IPS-NIHi7 (cell line): Measurements from ENCODE around the gene BCAR3.

ENCODE experiments used
- DNase-seq: peaks from one replicate; pipeline ENCODE4 v3.0.0; 2012; ENCODE audit warnings: mixed read lengths; ENCODE audit errors: extremely low spot score

The BCAR3 gene

DNA sequence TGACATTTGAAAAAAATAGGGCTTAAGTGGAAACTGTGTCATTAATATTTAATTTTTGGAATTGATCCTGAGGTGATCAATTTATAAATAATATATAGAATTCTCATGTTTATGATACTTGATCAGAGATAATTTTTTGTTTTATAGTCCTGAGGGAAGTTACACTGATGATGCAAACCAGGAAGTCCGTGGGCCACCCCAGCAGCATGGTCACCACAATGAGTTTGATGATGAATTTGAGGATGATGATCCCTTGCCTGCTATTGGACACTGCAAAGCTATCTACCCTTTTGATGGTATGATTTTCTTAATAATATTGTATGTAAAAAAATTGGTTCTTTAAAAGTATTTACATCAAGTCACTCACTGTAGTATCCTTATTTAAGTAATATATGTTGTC lies 132.5 kb downstream of the BCAR3 start:
- no peak for DNase-seq

DNA sequence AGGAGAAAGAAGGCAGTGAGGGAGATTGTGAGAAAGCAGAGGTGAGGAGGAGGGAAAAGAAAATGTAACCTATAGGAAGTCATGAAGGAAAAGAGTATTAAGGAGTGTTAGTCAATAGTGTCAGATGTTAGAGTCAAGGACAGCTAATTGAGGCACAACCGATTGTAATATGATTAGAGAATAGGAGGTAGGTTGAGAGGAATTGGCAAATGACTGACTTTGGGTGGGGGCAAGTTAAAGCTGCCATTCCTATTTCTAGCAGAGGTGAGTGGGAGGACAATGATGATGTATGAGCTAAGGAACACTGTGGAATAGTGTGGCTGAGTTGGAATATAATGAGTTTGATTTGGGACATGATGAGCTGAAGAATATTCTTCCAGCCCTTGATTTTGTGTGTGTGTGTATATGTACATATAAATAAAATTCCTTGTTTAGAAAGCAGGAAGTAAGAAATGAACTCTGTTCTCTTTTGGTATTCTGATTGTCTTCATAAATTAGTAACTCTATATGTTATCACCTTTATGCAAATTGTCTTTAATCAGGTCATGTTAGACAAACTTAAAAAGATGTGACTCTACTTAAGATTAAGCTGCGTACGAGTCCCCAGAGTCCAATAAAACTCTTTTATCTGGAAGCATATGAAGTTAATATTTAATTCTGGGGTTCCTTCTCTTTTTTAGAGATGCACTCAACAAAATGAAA lies 135.3 kb downstream of the BCAR3 start:
- no peak for DNase-seq

GRCh38 chr1:93542398-93542797 lies 139.2 kb downstream of the BCAR3 start:
- no peak for DNase-seq

DNA sequence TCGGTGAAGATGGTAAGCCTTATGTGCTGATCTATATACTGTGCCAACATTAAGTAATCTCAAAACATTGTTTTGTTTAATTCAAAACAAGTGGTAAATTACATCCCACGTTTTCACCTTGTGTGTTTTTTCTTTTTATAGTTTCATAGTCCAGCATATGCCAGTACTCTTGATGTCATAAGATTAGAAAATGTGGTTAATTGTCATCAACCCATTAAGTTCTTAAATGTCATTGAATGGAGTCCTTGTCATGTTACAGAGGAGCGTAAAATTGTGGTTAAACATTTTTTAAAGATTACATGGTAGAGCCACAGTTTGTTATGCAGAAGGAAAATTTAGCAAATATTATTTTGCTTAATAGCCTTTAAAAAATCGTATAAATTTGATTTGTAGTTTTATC lies 140.6 kb downstream of the BCAR3 start:
- no peak for DNase-seq

DNA sequence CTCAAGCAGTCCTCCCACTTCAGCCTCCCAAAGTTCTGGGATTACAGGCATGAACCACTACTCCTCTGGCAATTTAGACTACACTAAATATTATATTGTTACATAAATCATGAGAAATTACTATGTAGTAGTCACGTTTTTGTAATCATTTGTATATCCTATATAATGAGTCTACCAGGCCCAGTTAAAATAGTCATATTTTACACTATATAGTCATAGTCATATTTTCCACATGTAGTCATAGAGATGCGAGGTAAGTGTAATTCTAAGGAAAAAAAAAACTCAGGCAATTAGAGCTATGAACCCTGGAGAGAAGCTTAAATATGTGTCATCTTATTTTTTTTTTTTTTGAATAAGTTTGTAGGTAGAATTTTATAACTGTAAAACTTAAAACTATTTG lies 143.7 kb downstream of the BCAR3 start:
- DNase-seq: no peak

GRCh38 chr1:93537396-93537795 lies 144.2 kb downstream of the BCAR3 start:
- no peak for DNase-seq

DNA sequence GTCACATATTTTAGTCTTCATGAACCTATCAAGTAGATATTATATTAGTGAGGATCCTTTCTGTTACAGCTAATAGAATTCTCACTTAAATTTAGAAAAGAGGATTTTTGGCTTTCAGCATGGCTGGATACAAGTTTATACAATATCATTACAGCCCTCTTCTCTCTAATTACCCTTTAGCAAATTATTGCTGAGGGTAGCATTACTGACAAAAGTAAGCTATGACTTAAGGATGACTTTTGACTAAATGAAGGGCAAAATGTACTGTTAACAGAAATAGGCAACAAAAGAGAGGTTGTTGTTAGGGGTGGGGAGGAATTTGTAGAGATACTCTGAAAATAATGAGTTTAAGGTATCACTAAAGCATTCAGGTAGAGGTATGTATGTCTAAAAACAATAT lies 148.0 kb downstream of the BCAR3 start:
- DNase-seq: no peak

DNA sequence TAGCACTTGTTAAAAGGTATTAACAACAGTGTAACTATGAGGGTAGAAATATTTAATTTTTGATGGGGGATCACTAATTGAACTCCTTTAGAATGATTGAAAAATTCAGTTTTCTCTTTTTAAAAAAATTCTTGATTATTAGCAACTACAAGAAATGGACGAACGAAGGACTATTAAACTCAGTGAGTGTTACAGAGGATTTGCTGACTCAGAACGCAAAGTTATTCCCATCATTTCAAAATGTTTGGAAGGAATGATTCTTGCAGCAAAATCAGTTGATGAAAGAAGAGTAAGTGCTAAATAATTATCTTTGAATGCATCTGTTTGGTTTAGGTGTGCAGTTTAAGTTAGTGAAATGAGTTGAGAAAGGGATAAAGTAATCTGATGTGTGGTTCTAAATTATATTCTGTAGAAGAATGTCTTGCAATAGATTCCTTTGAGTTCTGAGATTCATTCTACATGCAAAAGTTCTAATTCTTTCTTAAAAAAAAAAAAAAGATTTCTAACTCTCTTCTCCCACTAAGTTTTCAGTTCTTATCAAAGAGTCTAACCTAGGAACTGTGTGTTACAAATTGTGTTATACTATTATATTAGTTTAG lies 148.8 kb downstream of the BCAR3 start:
- DNase-seq: no peak

DNA sequence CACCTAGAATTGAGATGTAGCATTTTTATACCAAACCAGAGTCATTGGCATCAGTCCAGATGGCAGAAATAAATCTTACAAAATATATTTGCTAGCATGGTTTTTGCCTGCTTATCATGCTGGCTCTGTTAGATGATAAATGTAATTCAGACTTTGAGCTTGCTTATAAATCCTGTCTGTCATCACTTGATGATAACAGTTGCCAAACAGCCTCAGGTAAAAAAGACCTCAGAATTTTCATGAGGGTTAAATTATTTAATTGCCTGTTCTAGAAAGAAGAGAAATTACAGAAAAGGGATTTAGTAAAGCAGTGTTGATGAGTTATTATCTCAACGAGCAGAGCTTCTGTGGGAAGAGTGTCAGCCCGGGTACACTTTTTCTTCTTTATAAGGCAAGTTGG lies 150.4 kb downstream of the BCAR3 start:
- no peak for DNase-seq

- no peak for DNase-seq
These were observed 153.2 kb downstream of the BCAR3 start for GRCh38 chr1:93528412-93528811.

DNA sequence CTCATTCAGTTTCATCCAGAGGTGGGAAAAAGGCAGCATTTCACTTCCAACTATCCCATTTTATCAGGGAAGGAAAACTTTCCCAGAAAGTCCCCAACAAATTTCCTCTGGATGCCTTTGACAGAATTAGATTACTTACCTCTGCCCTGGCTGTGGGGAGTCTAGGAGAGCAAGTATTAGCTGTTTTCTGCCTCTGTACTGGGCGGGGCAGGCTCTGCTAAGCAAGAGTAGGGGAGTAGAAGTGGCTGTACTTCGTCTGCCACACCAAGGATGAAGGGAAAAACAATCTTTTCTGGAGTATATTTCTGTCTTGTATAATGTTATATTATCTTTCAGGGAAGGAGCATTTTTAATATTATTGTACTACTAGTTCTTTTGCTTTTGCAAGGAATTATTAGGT lies 155.2 kb downstream of the BCAR3 start:
- DNase-seq: no peak

GRCh38 chr1:93525431-93525830 lies 156.2 kb downstream of the BCAR3 start:
- DNase-seq: no peak

GRCh38 chr1:93522721-93523120 lies 158.9 kb downstream of the BCAR3 start:
- DNase-seq: no peak

DNA sequence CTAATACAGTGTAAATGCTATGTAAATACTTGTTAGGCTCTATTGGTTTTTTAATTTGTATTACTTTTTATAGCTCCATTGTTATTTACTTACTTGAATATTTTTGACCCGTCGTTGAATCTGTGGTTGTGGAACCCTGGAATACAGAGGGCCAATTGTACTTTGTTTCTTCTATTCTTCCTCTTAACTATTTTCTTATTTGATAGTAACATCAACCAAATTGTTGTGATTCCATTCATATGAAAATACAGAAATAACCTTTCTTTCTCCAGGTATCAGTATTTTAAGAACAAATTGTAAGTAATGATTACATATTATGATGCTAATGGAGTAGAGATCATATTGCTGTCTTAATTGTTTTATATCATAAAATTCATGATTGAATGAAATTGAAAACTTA lies 160.0 kb downstream of the BCAR3 start:
- DNase-seq: no peak

- DNase-seq: no peak
These were observed 162.3 kb downstream of the BCAR3 start for GRCh38 chr1:93519199-93519829.

DNA sequence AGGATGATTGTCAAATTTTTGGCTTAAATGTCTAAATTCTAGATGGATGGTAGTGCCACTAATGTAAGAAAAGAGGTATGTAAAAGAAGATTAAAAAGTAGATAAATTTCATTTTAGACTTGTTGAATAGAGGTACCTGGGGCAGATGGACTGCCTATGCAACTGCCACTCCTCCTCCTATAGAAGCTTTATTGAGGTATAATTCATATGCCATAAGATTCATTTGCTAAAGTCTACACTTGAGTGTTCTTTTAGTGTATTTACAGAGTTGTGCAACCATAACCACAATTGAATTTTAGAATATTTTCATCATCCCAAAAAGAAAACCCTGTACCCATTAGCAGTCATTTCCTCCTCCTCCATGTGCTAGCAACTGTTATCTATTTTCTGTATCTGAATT lies 163.1 kb downstream of the BCAR3 start:
- no peak for DNase-seq

- no peak for DNase-seq
These were observed 165.5 kb downstream of the BCAR3 start for GRCh38 chr1:93516164-93516563.
